OCI-LY7 (cell line): ENCODE data around the gene LCE7A.
A peak's percentile ranks its signal among the peaks of the same experiment; 100 is the strongest.

Source experiments
- EZH2phosphoT487 ChIP-seq: fragments of 200-600 bp; sonication (generic); IDR thresholded peaks from 2 replicates; pipeline ENCODE4 v1.6.1; 2018; ENCODE audit warnings: low read depth, borderline replicate concordance, mild to moderate bottlenecking, mixed run types, antibody characterized with exemption, low read length, moderate library complexity, mixed read lengths
- TF ChIP-seq, protein P1 (sequence below): fragments of 200-600 bp; sonication (generic); conservative IDR thresholded peaks from 2 replicates; pipeline ENCODE4 v1.5.1; 2014; ENCODE audit warnings: mild to moderate bottlenecking, antibody characterized with exemption, low read length, moderate library complexity, mixed read lengths

DNA sequence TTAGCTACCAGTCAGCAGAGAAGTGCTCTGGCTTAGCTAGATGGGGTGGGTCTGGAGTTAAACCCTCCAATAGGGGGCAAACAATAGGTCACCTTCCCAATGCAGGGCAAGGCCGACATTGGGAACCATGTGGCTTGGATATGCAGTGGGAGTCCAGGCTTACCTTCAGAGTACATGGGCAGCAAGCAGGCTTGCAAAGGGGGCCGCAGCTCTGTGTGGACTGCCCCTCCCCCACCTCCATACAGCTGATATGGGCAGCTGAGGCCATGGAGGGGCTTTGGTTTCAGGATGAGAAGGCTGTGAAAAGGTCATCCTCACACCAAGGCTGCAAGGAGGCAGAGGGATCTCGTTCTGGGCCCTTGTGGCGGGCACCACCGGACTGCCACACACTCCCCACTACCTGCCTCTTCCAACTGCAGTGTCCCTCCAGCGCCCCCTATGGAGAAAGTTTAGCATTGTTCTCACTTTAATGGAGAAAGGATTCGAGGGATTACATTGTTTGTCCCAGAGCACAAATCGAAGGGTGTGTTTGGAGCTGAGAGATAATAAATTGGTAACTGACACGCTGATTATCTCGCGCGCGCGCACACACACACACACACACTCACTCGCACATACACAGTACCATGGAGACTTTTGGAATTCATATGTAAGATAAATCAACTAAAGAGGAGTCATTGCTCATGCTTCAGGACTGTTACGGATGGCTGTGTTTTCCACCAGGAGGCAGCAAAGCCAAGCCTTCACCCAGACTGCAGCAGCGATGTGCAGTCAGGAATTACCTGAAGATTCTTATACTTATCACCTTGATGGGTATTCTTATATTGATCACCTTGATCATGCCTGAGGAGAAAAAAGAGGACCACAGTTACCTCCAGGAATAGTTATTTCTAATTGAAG, 11.3 kb downstream of the LCE7A start:
- TF ChIP-seq, protein P1, sequence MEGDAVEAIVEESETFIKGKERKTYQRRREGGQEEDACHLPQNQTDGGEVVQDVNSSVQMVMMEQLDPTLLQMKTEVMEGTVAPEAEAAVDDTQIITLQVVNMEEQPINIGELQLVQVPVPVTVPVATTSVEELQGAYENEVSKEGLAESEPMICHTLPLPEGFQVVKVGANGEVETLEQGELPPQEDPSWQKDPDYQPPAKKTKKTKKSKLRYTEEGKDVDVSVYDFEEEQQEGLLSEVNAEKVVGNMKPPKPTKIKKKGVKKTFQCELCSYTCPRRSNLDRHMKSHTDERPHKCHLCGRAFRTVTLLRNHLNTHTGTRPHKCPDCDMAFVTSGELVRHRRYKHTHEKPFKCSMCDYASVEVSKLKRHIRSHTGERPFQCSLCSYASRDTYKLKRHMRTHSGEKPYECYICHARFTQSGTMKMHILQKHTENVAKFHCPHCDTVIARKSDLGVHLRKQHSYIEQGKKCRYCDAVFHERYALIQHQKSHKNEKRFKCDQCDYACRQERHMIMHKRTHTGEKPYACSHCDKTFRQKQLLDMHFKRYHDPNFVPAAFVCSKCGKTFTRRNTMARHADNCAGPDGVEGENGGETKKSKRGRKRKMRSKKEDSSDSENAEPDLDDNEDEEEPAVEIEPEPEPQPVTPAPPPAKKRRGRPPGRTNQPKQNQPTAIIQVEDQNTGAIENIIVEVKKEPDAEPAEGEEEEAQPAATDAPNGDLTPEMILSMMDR, result peak; percentile 66
- TF ChIP-seq EZH2phosphoT487, result no peak
